Measurements from ENCODE around the gene HUS1. TPM values are rescaled to one million over a fixed set of nuclear protein-coding genes. Genes with fewer than 3 reads are reported as not detected.

Gene HUS1
- total RNA-seq, 1 donor from 2014 or later = 40.6 TPM

DNA sequence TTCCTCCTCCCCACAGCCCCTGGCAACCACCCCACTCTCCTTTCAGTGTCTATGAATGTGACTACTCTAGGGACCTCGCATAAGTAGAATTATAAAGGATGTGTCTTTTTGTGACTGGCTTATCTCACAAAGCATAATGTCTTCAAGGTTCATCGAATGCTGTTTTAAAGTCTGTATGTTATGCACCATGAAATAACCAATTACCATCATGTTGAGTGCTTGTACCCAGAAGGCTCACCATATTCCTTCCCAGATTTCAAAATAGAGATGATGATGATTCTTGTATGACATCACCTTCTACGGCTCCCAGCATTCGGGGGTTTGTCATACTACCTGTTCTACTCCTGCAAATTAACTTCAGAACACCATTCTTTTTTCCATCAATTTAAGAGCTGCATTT is 43.1 kb downstream of the HUS1 start:
- Mint-ChIP-seq H3K4me1 (ENCODE audit: low read depth, unreplicated experiment) (no peaks in the 10 kb centered on the region), H3K27me3 (ENCODE audit: unreplicated experiment) (peaks cover 2% of the 10 kb centered on the region), H3K36me3 (ENCODE audit: unreplicated experiment) (no peaks in the 10 kb centered on the region), H3K27ac (ENCODE audit: unreplicated experiment) (no peak overlapping the region), H3K4me3 (ENCODE audit: unreplicated experiment) (no peak overlapping the region), H3K9me3 (ENCODE audit: unreplicated experiment) (no peaks in the 10 kb centered on the region)
- TF ChIP-seq, protein P1, sequence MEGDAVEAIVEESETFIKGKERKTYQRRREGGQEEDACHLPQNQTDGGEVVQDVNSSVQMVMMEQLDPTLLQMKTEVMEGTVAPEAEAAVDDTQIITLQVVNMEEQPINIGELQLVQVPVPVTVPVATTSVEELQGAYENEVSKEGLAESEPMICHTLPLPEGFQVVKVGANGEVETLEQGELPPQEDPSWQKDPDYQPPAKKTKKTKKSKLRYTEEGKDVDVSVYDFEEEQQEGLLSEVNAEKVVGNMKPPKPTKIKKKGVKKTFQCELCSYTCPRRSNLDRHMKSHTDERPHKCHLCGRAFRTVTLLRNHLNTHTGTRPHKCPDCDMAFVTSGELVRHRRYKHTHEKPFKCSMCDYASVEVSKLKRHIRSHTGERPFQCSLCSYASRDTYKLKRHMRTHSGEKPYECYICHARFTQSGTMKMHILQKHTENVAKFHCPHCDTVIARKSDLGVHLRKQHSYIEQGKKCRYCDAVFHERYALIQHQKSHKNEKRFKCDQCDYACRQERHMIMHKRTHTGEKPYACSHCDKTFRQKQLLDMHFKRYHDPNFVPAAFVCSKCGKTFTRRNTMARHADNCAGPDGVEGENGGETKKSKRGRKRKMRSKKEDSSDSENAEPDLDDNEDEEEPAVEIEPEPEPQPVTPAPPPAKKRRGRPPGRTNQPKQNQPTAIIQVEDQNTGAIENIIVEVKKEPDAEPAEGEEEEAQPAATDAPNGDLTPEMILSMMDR (IDR thresholded peaks at IDR 0.05; ENCODE audit: partially characterized antibody, unreplicated experiment) = no peak
- DNase-seq = no peak

DNA sequence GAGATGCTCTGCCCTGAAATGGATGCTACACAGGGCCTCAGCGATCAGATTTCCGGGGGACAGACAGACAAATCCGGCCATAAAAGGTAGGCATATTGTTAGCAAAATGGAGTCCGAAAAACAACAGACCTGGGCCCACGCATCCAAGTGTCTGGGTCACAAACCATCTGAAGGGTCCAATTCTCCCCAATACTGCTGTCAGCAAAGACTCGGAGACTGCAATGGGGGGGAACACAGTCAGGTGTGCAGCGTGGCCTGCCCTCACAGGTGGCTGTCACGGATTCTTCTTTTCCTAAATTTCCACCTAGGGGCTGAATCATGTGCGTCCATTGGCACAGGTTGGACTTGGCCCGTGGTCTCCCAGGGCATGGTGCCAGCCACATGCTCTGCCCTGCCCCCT is 44.1 kb downstream of the HUS1 start:
- Mint-ChIP-seq H3K9me3 (ENCODE audit: unreplicated experiment) (no peaks in the 10 kb centered on the region), H3K36me3 (ENCODE audit: unreplicated experiment) (no peaks in the 10 kb centered on the region), H3K4me1 (ENCODE audit: low read depth, unreplicated experiment) (no peaks in the 10 kb centered on the region), H3K27me3 (ENCODE audit: unreplicated experiment) (peaks cover 2% of the 10 kb centered on the region), H3K4me3 (ENCODE audit: unreplicated experiment) (no peak overlapping the region), H3K27ac (ENCODE audit: unreplicated experiment) (no peak overlapping the region)
- no peak for DNase-seq
- TF ChIP-seq, protein P1 (IDR thresholded peaks at IDR 0.05; ENCODE audit: partially characterized antibody, unreplicated experiment) = no peak

DNA sequence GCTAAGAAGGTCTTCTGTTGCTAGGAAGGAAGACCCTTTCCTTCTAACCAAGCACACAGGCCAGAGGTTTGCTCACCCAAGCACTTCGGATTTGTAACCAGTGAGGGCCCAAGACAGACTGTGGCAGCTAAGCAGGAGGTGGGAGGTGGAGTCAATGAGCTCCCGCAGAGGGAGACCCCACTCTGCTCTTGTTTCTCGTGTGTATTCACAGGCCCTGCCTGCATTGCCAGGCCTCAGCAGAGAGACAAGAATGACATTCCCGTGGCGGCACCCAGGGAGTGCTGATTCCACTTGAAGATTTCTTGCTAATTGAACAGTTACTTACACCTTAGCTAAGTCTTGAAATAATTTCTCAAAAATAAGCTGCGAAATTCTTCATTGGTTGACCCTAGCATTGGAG is 44.6 kb downstream of the HUS1 start:
- Mint-ChIP-seq H3K4me3 (ENCODE audit: unreplicated experiment) (no peak overlapping the region), H3K27ac (ENCODE audit: unreplicated experiment) (no peak overlapping the region), H3K4me1 (ENCODE audit: low read depth, unreplicated experiment) (no peaks in the 10 kb centered on the region), H3K36me3 (ENCODE audit: unreplicated experiment) (no peaks in the 10 kb centered on the region), H3K9me3 (ENCODE audit: unreplicated experiment) (no peaks in the 10 kb centered on the region), H3K27me3 (ENCODE audit: unreplicated experiment) (peaks cover 2% of the 10 kb centered on the region)
- DNase-seq = no peak
- TF ChIP-seq, protein P1 (IDR thresholded peaks at IDR 0.05; ENCODE audit: partially characterized antibody, unreplicated experiment) = no peak

DNA sequence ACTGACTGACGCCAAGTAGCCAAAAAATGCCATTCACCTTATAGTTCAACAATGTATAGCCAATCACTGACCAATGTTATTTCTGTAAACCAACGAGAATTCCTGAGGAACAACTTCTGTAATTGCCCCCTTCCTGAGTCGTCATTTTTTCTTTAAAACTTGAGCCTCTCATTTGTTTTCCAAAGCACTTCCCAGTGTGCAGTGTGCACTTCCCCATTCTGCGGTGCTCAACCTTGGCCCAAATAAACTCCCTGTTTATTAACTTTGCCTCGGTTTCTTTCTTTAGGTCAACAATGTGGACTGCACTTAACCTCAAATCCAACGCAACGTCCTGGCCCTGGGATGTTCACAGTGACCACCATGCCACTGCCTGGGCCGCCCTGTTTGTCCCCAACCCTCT is 46.2 kb downstream of the HUS1 start:
- peaks cover 2% of the 10 kb centered on the region for H3K27me3 Mint-ChIP-seq (ENCODE audit: unreplicated experiment)
- no peak overlapping the region for H3K27ac Mint-ChIP-seq (ENCODE audit: unreplicated experiment)
- no peaks in the 10 kb centered on the region for H3K9me3 Mint-ChIP-seq (ENCODE audit: unreplicated experiment)
- no peaks in the 10 kb centered on the region for H3K36me3 Mint-ChIP-seq (ENCODE audit: unreplicated experiment)
- H3K4me1 Mint-ChIP-seq (ENCODE audit: low read depth, unreplicated experiment) = no peaks in the 10 kb centered on the region
- TF ChIP-seq, protein P1 (IDR thresholded peaks at IDR 0.05; ENCODE audit: partially characterized antibody, unreplicated experiment) = no peak
- H3K4me3 Mint-ChIP-seq (ENCODE audit: unreplicated experiment) = no peak overlapping the region
- DNase-seq = no peak

DNA sequence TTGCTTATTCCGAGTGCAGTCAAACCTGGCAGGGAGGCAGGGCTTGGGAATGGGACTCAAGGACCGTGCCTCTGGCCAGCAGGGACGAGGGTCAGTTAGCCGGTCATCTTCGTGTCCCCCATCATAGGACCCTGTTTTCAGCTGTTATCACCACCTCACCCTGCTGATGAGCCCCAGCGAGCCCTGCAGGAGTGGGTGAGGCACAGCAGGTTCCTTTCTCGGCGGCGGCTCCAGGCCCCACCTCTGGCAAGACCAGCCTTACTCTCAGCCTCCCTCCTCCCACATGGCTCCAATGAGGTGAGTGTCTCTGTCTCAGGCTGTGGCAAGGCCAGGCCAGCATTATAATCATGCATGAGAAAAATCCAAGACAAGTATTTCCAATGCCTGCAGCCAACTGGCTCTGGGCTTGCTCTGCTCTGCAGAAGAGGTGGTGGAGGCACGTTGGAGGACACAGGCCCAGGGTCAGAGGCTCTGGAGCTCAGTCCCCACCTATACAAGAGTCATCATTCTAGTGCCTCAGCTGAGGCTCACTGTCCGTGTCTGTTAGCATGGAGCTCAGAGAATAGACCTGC is 46.9 kb downstream of the HUS1 start:
- TF ChIP-seq, protein P1 (IDR thresholded peaks at IDR 0.05; ENCODE audit: partially characterized antibody, unreplicated experiment) = no peak
- no peak overlapping the region for H3K4me3 Mint-ChIP-seq (ENCODE audit: unreplicated experiment)
- H3K27me3 Mint-ChIP-seq (ENCODE audit: unreplicated experiment) = peaks cover 2% of the 10 kb centered on the region
- H3K36me3 Mint-ChIP-seq (ENCODE audit: unreplicated experiment) = no peaks in the 10 kb centered on the region
- no peak overlapping the region for H3K27ac Mint-ChIP-seq (ENCODE audit: unreplicated experiment)
- no peaks in the 10 kb centered on the region for H3K4me1 Mint-ChIP-seq (ENCODE audit: low read depth, unreplicated experiment)
- DNase-seq = no peak
- H3K9me3 Mint-ChIP-seq (ENCODE audit: unreplicated experiment) = no peaks in the 10 kb centered on the region
